GM12892 (cell line): ENCODE measurements around the gene CDK18.
"Not testable (repeated sequence)": the region's sequence is repeated elsewhere in the genome, so short reads cannot be mapped to it uniquely, and the experiment has no call there.

ENCODE experiments used
- POLR2A ChIP-seq: IDR thresholded peaks from 2 replicates; pipeline ENCODE4 v1.6.1; 2011; ENCODE audit warnings: low read depth, low read length, control low read depth
- TAF1 ChIP-seq: IDR thresholded peaks from 2 replicates; pipeline ENCODE4 v1.6.1; 2011; ENCODE audit warnings: low read depth, mild to moderate bottlenecking, control low read depth, low read length, borderline replicate concordance

DNA sequence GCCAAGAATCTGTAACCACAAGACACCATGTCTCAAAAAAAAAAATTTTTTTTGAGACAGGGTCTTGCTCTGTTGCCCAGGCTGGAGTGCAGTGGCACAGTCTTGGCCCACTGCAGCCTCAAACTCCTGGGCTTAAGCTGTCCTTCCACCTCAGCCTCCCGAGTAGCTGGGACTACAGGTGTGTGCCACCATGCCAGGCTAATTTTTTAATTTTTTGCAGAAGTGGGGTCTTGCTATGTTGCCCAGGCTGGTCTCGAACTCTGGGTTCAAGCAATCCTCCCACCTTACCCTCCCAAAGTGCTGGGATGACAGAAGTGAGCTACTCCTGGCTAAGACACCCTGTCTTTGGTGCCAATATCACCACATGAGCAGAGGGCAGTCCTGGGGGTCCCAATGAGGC is 25.5 kb upstream of the CDK18 start:
- TF ChIP-seq TAF1, POLR2A: not testable (repeated sequence)
